HG03439 (cell line): ENCODE results near the gene GRIN2A.

Experiments used
- ATAC-seq: cut with Tn5 transposase; IDR thresholded peaks from one replicate; pipeline ENCODE4 v1.9.1; 2021; ENCODE audit warnings: mild to moderate bottlenecking, moderate library complexity; ENCODE audit not compliant: unreplicated experiment

The GRIN2A gene

DNA sequence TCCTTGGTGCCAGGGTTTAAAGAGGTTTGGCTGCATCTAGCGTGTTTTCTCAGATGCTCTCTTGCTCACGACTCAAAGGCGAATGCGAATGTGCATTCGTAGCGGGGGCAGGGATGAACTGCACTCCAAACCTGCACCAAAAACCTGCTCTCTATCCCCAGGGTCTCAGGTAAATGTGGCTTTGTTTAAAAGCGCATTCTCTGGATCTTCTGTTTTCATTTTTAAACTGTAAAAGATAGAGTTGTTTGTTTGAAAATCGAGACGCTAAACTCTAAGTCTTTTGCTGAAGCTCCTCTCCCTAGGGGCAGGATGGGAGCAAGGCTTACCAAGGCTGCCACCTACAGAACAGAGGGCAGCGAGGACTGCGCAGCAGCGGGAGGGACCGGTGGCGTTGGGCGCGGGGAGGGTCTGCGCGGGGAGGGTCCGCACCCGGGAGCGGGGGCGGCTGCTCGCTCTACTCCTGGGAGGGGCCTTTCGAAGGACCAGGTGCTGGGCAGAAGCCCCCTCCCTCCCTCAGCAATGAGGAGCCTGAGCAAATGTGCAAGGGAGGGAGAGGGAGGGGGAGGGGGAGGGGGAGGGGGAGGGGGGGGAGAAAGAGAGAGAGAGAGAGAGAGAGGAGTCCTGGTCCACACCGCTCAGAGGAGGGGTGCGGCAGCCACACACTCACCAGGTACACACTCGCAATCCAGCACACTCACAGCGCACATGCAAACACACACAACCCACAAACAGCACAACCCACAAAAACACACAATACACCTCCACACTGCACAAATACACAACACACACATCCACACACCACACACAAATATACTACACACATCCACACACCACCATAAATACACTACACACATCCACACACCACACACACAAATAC lies 142.8 kb downstream of the GRIN2A start:
- ATAC-seq: no peak

DNA sequence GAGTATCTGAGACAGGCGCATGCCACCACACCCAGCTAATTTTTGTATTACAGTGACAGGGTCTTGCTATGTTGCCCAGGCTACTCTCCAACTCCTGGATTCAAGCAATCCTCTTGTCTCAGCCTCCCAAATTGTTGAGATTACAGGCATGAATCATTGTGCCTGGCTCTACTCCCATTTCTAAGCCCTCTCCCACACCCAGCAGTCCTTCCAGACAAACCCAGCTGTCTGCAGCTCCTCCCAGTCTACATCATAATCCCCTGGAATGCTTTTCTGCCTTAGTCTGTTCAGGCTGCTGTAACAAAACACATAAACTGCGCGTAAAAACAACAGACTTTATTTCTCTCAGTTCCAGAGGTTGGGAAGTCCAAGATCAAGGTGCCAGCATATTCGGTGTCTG lies 144.5 kb downstream of the GRIN2A start:
- no peak for ATAC-seq

DNA sequence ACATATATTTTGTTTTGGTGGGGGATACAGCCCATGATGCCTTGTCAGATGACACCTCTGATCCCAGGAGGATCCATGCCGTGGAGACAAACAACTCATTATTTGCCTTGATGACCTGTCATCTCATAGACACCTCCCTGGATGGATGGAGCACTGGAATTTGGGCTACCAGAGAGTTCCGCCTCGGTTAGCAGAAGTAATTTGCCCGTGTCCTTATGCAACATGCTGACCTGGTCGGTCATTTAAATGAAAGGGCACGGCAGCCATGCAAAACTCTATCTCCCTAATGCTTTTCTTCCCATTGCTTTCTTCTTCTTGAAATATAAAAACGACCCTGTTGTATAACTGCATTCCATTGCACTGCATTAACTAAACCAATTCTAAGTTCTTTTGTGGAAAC lies 145.3 kb downstream of the GRIN2A start:
- ATAC-seq: no peak

DNA sequence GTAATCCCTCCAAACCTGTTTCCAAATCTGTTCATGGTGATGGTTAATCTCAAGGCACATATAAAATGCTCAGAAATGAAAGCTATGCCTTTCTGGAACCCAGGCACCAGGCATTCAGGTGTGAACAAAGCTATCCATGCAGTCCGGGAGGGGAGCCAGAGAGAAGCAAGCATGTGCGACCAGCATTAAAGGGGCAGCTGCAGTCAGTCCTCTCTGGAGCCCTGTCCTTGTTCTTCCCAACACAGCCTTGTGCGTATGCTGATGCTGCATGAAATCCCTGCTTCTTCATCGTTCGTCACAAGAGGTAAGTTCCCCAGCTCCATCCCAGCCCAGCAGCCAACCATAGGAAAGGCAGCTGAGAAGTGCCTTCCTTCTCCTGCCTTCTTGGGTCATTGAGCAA lies 148.7 kb downstream of the GRIN2A start:
- no peak for ATAC-seq

DNA sequence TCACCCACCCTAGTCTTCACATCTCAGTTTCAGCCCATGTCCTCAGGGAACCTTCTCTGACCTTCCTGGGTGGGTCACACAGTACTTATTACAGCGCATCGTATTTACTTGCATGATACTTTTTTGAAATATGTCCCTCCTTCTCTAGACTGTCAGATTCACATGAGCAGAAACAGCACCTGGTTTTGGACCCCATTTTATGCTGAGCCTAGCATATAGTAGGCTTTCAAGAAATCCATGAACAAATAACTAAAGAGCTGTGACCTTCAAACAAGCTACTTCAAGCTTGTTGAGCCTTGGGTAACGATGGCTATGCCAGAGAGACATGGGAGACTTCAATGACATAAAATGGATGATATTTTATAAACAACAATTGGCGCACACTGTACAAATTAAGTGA lies 150.3 kb downstream of the GRIN2A start:
- no peak for ATAC-seq

DNA sequence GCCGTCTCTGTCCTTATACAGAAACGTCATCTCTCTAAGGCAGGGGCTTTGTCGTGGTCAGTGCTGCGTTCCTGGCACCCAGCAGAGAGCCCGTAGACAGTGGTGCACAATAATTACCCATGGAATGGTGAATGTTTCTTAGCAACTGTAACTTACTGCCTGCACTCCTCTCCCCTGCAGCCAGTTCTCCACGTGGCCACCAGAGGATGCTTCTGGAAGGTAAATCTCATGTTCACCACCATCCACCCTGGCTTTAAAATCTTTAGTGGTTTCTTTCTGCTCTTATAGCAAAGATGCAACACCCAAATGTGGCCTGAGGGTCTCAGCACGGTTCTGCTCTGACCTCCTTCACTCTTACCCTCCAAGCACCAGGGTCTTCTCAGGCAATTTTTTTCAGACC lies 150.8 kb downstream of the GRIN2A start:
- no peak for ATAC-seq

DNA sequence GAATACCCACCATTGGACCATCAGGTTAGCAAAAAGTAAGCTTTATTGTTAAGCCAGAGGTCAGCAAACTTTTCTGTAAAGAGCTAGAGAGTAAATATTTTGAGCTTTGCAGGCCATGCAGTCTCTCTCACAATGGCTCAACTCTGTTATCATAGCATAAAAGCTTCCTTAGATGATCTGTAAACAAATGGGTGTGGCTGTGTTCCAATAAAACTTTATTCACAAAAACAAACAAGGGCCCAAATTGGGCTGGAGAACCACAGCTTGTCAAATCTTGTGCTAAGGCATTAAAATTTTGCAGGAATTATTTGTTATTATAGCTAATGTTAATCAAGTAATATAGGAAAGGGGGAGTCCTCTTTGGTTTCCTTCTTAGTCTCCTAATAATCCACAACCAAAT lies 153.6 kb downstream of the GRIN2A start:
- ATAC-seq: no peak

DNA sequence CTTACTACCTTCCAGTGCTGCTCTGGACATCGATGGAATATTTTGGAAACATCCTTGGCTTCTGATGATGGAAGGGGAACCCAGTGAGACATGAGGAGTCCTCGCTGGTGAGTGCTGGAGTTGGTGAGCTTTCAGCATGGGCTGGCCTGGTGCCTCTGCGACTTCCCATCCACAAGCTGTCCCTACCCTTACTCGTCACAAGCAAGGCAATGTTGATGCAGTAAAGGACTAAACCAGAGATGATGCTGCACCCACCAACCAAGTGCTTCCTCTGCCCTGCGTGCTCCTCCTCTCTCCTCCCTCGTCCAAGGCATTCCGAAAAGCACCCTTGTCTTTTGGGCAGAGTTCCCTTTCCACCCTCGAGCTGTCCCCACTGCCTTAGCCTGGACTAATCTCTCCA lies 154.7 kb downstream of the GRIN2A start:
- ATAC-seq: no peak

DNA sequence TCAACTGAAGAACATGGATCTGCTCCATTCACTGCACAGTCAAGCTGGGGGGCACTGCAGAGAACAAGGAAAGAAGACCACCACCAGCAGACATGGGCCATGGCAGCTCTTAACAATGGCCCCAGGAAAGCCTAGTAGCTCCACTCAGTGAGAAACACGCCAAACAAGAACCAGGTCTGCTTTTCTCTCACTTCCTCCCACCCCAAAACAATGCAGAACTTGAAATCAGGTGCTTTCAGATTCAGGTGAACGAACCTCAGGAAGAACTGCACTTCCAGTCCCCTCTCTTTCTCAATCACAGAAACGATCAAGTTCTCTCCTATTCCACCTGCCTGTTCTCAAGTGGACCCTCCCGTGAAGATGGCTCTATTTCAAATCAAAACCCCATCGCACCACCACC lies 155.6 kb downstream of the GRIN2A start:
- no peak for ATAC-seq

DNA sequence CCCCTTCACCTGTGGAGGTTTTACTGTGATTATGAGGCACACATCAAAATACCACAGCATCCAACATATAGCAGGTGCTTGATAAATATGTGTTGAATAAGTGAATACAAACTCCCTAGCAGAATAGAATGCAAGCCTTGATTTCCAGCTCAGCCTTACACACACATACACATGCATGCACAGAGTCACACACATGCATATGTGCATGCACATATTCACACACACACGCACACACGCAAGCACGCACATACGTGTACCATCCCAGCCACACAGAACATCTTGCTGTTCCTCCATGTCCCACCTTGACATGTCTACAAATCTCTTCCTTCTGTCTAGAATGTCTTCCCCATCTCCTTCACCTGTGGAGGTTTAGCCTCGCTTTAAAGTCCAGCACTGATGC lies 160.1 kb downstream of the GRIN2A start:
- ATAC-seq: no peak

DNA sequence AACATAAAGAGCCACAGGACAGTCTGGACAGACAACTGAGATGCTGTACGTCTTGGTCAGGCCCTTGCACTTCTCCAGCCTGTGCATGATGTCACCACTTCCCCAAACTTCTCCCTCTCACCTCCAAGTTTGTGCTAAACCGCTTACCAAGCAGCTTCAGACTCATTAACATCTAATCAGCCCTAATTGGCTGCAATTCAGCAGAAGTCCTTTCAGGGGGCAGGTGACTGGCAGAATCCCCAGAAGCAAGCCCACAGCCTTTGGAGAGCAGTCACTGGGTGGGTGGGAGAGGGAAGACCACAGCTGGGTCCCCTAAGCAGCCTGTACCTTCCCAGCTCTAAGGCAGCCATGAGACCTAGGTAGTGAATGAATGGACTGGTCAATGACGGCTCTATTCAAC lies 161.4 kb downstream of the GRIN2A start:
- ATAC-seq: no peak

DNA sequence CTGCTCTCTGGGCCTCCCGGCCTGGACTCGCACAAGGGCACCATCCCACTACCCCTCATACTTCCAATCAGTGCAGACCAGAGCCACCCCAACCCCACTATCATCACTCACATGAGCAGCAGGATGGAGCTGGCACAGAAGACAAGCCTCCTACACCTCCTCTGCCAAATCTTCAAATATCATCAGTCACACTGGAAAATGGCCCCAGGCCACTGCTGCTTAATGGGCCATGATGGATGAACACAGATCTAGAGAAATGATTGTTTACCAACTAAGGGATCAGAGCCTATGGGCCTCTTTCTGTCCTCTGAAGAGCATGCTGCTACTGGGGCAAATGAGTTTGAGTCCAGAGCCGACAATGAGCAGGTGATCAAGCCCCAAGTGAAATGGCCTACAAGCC lies 165.5 kb downstream of the GRIN2A start:
- no peak for ATAC-seq

DNA sequence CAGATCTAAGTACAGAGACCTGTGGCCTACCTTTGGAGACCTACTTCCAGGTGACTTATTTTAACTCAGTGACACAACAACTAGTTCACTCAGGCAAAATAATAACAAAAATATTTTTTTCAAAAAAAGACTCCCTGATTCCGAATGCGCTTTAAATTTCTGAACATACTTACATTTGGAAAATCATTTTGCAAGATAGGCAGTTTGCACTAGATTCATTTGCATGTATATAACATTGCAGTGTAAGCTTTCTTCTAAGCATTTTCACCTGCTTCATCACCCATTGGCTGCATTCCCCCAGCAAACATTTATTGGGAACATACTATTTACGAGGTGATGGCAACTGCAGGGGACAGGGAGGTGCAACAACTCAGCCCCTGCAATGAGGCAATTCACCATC lies 166.8 kb downstream of the GRIN2A start:
- no peak for ATAC-seq

DNA sequence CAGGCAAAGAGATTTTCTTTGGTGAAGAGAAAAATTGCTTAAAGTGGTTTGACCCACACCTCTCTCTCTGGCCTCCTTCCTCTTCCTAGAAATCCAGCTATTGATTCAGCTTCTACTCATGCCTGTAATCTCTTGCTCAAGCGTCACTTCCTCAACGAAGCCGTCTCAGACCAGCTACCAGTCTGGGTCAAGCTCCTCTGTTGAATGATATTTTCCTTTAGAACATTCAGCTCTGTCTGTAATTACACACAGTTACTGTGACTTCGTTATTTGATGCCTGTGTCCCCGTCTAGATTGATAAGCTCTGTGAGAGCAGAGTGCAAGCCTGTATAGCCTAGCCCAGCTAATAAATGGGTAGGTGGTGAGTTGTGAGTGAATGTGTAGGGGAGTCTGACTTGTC lies 168.5 kb downstream of the GRIN2A start:
- no peak for ATAC-seq

DNA sequence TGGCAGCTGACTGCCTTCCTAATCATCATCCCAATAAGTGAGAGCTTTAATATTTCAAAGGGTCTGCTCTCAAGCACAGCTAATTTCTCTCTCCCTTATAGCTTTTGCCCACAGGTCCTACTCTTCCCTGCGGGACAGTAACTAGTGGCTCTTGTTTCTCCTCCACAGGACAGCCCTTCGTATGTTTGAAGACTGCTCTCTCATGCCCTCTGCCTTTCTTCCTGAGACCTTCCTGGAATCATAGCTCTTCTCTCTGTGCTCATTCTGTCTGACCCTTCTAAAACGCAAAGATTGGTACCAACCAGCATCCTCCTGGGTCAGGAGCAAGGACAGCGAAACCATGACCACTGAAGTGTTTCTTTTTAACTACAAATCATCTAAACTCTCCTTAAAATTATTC lies 168.9 kb downstream of the GRIN2A start:
- no peak for ATAC-seq

DNA sequence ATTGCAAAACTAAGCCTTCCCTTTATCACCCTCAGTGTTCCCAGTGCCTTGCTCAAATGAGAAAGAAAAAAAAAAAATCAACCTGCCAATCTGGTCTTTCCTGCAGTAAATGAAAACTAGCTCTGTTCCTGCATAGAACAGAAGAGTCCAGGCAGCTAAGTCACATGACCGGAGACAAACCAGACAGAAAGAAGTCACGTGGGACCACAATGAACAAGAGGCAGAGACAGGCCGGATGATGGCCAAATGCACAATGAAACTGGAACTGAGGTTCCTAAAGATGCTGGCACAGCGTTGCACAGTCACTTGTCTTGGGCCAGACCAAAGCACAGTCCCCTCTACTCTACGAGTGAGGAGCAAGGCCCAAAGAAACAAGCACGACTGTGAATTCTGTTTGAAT lies 172.5 kb downstream of the GRIN2A start:
- no peak for ATAC-seq

DNA sequence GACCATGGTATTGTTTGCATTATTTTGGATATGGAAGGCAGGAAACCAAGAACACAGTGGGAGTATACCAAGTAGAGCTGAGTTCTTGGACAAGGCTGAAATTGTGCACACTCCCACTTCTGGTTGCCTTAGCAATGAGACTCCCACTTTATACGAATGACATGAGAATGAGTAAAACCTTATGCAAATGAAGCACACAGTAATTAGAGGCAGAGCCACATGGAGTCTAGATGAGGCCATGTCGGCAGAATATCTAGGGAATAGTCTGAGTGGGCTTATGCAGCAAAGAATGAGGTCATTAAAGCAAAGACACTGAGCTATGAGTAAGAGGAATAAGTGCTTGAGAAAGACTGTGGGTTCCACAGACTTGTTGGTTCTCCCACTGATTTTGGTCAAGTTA lies 178.7 kb downstream of the GRIN2A start:
- no peak for ATAC-seq

DNA sequence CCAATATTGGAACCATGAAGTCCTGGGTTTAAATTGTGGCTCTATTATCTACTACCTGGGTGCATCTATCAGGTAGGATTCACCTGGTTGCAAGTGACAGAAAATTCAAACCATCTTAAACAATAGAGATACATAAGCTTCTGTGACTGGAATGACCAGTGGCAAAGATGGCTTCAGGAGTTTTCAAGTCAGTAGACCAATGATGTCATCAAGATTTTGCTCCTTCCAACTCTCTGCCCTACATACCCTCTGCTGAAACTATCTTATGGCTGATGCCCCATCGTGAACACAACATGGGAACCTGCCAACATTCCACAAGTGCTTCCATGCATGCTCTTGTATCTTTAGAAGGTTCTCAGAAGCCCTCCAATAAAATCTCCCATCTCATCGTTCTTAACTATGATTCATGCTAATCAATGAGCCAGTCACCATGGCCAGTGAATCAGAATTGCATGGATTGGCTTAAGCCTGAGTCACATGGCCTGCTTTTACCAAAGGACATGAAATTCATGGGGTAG lies 180.9 kb downstream of the GRIN2A start:
- no peak for ATAC-seq

DNA sequence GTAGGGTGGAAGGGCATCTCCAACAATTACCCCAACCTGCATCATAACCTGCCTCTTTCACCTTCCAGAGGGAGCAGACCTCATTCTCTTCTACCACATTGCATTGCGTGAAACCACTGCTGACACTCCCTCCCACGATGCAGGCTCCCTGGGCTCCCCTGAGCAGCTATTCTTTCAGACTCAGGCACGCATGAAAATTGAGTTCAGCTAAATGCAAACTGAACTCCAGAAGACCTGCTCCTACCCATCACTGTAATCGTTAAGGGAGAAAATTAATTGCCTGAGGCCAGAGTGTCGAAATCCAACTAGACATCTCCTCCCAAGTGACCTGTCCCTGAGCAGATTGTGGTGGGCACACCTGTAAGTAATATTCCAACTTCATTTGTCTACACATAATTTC lies 186.0 kb downstream of the GRIN2A start:
- ATAC-seq: no peak

DNA sequence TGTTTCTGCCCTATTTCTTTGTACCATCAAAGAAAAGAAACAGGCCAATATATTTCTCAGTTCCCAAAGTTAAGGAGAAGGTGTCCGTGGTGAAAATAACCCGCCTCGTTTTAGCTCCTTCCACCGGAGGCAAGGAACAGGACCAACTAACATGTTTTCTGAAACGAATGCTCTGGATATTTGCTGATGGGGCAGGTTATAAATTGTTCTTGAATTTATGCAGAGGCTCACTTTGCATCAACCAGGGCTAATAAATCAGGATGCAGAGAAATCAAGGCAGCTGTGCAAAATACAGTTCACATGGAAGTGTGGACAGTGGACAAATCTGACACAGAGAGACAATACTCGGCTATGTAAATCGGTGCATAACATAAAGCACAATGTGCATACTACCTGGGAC lies 189.8 kb downstream of the GRIN2A start:
- ATAC-seq: no peak

DNA sequence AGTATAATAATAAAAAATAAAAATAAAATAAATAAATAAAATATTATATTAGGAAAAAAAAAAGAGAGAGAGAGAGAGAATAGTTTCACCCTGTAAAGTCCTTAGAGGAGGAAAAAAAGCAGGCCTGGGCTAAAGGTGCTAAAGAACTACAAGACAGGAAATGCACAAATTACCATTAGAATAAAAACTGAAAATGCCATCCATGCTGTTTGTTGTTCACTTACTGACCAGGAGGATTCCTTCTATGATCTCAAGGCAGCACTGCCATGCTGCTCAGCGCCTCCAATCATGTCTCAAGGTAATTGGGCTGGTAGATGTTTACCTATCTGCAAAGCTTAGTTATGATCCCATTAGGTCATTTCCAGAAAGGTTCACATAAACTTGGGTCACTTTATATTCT lies 201.2 kb downstream of the GRIN2A start:
- ATAC-seq: no peak

DNA sequence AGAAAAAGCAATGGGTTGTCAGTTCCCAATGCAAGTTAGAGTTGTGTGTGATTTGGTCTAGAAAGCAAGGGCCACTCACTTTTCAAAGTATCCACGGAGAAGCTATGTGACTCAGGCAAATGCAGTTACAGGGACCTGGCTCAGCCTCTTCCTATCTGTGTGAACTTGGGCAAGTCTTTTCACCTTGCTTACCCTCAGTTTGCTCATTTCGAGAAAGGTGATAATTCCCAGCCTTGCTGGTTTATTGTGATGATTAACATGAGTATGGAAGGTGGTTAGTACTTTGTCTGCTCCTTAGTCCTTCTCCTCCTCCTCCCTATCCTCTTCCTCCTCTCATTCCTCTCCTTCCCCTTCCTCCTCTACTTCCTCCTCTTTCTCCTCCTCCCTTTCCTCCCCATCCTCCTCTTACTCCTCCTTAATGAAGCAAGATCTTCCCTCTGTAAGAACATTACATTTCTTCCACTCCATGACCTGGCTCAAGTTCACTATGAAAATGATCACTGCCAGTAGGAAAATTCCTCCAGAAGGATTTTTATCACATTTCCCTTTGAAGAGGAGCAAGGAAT lies 204.0 kb downstream of the GRIN2A start:
- no peak for ATAC-seq
